Activated T-cell treated with anti-CD3 and anti-CD28 coated beads, Interleukin-2, amount 50 U/mL, for 48 hours (primary cell): Measurements from ENCODE around the gene TMEM131.

Experiments
- DNase-seq, 2 experiments: peaks; one replicate each; pipeline ENCODE4 v3.0.0-alpha.2; 2020

TMEM131 gene

DNA sequence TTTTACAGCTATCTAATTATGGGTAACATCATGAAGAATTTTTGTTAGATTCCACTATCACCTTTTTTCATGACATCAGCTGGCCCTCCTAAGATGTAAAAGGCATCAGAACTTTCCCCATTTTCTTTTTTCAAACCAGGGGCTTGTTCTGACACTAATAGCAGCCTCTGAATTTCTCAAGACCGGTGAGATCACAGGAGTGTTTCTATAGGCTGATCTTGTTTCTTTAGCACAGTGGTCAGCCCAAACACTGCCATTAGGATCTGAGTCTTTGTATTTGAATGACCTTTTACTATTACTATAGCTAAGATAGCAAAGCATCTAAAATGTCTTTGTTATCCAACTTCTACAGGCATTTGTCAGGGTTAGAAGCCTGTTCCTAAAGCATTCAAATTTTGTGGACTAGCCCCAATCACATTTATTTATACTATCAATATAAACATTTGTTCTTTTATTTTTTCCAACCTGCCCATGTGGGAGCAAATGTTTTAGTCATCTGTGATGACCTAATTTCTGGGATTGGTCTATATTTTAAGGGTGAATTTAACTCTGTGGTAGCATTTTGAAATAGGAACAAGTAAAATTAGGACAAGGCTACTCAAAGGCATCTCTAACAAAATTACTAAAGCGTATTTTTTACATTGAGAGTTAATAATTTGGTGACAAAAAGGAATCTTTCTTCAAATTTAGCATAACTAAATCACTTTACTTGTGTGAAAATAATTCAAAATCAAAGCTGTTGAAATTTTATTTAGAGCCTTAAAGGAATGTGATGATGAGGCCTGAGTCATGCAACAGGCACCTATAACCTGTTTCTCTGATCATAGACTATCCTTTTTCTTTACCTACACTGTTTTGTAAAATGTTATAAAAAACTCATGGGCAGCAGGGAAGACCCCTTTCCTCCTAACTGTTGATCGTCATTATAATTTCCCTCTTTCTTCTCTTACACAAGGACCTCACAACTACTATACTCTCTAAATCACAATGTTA lies 243.1 kb downstream of the TMEM131 start:
- DNase-seq = no peak

- DNase-seq = peak in 1 of 2 experiments; percentile 3
Measured at GRCh38 chr2:97751752-97752151, 244.0 kb downstream of the TMEM131 start.

- peak; percentile 11 to 12 for DNase-seq
Measured at GRCh38 chr2:97750017-97750416, 245.7 kb downstream of the TMEM131 start.

DNA sequence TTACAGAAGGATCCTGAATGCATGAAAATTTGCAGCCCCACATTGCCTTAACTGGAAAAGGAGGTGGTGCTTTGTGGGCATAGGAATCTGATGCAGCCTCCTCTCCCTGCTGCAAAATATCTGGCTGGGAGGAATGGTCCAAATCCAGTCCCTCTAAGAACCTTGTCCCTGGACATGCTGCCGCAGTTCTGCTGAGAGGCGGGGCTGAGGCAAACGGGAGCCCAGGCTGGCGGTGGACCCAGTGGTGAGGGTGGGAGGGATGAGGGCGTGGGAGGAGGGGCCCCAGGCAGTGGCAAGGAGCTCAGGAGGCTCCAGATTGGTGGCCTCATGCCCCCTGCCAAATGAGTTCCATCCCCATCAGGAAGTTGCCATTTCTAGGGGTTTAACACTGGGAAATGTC lies 246.2 kb downstream of the TMEM131 start:
- peak; percentile 10 for DNase-seq

DNA sequence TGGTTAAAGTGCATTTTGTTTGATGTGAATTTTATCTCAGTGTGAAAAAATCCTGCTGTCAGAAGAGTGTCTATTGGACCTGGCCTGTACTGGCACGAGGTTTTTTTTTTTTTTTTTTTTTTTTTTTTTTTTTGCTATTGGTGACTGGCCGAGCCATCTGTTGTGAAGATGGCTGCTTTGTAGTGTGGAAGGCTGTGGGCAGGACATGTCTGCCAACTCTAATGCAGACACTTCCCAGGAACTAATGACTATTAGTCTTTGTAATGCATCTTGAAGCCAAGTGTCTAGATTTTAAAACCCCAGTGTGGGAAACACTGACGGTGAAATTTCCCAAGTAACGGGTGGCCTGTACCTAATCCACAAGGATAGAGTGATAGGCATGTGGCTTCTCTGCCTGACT lies 248.0 kb downstream of the TMEM131 start:
- DNase-seq = peak; percentile 6 to 9

GRCh38 chr2:97747285-97747684 lies 248.5 kb downstream of the TMEM131 start:
- DNase-seq = peak; percentile 16 to 17

DNA sequence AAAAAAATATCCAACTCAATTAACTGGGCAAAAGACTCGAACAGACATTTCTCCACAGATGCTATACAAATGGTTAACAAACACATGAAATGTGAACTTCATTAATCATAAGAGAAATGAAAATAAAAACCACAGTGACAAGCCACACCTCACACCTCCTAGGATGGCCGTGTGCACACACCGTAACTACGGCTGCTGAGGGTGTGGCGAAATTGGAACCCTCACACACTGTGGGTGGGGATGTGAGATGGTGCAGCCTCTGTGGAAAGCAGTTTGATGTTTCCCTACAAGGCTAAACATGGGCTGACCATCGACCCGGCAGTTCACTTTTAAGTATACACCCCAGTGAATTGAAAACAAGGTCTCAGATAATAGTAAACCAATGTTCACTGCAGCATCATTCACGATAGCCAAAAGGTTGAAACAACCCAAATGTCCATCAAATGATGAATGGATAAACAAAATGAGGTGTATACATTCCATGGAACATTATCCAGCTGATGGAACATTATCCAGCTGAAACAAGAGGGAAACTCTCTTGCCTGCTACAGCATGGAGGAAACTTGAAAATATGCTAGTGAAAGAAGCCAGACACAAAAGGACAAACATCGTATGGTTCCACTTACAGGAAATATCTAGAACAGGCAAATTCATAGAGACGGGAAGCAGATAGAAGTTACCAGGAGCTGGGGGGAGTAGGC lies 250.1 kb downstream of the TMEM131 start:
- peak; percentile 73 to 74 for DNase-seq

DNA sequence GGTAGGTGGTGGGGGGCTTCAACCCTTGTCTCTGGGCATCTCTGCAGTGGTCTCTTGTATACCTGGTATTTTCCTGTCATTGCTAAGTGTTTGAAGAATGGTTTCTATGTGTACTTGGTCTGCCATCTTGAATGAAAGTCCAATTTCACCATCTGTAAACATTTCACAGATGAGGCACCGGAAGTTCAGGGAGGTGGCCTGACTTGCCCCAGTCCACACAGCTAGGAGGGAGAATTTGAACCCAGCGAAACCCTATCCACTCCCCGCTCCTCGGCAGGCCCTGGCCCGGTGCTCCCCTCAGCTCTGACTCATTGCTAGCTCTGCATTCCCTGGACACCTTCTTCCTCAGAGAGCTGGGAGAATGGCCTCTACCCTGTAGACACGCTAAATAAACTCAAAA lies 251.8 kb downstream of the TMEM131 start:
- no peak for DNase-seq

DNA sequence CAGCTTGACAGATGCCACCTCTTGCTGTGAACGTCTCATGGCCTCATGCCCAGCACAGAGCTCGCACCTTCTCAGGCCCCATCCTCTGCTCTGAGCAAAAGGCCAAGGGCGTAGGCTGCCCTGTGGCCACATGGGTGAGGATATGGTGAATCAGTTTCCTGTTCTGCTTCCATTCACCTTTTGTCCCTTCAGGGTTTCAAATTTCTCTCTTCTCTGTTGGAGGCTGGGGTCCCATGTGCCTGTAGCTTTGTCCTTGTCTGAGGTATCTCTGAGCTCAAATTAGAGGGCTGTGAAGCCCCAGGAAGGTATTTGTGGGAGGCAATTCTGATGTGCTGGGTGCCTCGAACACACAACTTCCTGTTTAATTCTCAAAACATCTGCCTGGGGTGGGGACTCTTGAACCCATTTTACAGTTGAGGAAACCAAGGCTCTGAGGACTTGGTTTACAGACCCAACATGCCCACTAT lies 253.3 kb downstream of the TMEM131 start:
- DNase-seq = peak; percentile 57 to 68

DNA sequence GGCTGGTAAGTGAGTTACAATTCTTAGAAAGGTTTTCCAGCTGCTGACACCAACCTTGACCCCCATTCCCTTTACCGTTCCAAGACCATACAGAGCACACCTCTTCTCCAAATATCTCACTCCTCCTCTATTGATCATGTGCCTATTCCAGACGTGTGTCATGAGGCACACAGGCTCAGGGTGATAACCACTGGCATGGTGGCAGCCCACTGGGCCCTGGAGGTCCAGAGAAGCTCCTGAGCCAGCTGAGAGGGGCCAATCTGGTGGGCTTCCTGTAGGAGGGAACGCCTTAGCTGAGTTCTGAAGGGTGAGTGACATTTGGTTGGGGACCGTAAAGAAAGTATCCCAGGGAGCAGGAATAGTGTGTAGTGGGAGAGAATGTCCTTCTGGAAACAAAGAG lies 254.1 kb downstream of the TMEM131 start:
- DNase-seq = no peak

DNA sequence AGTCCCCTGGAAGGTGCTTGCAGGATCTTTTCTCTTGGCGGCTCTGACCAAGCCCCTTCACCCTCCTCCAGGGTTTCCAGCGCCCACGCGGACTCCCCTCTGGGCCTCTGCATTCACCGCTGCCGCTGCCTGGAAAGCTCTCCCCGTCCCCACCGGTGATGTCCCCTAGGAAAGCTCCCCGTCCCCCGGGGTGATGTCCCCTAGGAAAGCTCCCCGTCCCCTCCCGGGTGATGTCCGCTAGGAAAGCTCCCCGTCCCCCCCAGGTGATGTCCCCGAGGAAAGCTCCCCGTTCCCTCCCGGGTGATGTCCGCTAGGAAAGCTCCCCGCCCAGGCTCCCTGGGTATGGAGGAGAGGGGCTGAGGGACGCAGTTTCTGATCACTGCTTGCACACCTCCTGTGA lies 254.5 kb downstream of the TMEM131 start:
- DNase-seq = no peak

DNA sequence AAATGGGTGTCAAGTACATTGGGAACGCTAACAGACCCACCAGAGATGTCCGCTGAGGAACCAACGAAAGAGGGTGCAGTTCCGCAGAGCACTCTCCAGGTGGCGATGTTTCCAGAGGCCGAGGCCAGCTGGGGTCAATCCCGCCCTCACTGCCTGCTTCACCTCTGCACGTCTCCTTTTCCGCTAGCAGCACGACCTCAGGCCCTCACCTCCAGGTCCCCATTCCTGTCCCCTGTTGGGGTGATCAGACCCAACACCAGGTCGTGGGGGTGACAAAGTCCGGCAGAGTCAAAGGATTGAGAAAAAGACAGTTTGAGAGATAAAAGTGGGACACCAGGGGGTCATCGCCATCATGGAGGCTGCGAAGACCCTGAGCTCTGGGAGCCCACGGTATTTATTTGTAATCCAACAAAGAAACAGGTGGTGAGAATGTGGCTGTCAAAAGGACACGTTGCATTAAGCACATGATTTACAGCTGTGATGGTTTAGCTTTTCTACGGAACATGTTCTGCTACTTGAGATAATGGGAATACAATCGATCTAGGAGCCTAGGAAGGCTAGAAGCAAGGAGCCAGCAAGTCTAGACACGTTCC lies 255.1 kb downstream of the TMEM131 start:
- DNase-seq = peak; percentile 68 to 75

DNA sequence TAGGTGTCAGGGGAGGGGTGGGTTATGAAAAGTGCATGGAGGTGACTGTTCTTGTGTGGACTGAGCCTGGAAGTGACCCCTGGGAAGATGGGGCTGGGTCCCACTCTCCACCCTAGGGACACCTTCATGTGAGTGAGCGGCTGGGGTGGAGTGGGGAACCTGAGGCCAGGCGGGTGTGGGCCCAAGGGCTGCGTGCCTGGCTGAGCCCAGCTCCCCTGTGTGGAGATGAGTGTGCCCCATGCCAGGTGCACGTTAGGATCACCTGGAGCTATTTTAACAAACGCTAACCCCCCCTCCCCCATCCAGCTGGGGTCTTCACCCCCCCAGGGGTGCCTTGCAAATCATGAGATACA lies 255.9 kb downstream of the TMEM131 start:
- DNase-seq = no peak

DNA sequence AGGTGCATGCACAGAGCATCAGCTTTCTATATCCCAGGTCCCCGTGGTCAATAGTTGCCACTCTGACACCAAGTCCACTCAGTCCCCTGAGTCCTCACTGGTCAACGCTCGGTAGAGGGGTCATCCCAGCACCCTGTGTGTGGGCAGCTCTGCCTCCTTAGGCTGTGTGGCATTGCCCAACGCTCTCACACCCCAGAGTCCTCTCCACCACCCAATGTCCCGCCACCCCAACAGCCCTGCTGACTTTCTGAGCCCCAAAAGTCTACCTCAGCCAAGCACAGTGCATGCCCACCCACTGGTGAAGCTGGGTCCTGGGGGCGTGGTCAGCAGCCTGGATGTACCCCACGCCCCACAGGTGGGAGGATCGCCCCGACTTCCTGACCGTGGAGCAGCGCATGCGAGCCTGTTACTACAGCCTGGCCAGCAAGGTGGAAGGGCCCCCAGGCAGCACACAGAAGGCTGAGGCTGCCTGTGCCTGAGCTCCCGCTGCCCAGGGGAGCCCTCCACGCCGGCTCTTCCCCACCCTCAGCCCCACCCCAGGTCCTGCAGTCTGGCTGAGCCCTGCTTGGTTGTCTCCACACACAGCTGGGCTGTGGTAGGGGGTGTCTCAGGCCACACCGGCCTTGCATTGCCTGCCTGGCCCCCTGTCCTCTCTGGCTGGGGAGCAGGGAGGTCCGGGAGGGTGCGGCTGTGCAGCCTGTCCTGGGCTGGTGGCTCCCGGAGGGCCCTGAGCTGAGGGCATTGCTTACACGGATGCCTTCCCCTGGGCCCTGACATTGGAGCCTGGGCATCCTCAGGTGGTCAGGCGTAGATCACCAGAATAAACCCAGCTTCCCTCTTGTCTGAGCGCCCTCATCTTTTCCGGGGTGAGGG lies 256.5 kb downstream of the TMEM131 start:
- no peak for DNase-seq

DNA sequence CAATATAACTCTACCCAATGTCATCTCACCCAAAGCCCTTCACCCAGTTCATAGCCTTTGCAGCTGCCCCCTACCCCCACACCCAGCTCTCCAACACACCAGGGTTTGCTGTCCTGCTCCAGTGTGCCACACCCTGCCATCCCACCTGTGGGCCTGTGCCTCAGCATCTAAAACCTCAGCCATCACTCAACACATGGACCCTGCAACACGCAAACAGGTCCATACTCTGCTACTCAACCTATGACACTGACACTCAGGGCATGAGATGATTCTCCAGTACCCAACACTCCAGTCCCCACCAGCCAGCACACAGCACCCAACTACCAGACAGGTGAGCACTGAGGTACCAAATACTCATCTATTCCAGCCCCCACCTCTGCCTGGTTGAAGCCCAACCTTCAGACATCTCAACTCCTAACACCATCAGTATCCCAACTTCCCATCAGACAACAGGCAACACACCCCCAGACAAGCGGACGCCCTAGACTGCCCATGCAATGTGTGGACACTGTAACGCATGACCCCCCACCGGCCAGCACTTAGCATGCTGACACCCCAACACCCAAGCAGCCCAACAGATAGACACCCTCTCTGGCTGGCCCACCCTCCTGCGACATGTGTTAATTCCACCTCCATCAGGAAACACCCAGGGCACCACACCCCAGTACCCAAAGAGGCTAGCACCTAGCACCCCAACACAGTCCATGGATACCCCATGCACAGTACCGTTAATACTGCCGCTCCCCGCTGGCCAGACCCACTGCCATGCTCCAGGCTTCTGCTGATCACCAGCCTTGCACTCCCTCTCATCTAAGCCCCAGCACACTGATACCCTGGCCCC lies 257.3 kb downstream of the TMEM131 start:
- no peak for DNase-seq

- no peak for DNase-seq
Measured at GRCh38 chr2:97737421-97738178, 258.1 kb downstream of the TMEM131 start.

GRCh38 chr2:97736608-97737330 lies 259.0 kb downstream of the TMEM131 start:
- DNase-seq = no peak

GRCh38 chr2:97736185-97736584 lies 259.6 kb downstream of the TMEM131 start:
- no peak for DNase-seq

DNA sequence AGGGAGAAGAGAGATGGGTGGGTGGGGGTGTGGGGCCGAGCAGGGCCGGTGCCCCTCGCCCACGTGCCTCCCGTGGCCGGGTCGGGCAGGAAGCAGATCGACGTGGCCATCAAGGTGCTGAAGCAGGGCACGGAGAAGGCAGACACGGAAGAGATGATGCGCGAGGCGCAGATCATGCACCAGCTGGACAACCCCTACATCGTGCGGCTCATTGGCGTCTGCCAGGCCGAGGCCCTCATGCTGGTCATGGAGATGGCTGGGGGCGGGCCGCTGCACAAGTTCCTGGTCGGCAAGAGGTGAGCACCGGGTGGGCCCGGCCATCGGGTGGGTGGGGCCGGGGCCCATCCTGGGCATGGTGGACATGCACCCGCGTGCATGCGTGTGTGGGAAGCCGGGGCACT lies 260.6 kb downstream of the TMEM131 start:
- no peak for DNase-seq
